ENCODE data around the gene ELFN1. TPM values are rescaled to one million over a fixed set of nuclear protein-coding genes. Genes with fewer than 3 reads are reported as not detected.
A peak's percentile ranks its signal among the peaks of the same experiment; 100 is the strongest.

Gene ELFN1
- 0.54 TPM for polyA plus RNA-seq

- Mint-ChIP-seq H3K4me1 (peaks cover 0 to 3% (median 2%) of the 10 kb centered on the region in 3 donors), H3K36me3 (no peaks in the 10 kb centered on the region), H3K27me3 (peaks cover 36% of the 10 kb centered on the region), H3K27ac (no peak within 1 kb of the TSS), H3K4me3 (peak within 1 kb of the TSS; percentile 31 to 86 (median 52)), H3K9me3 (peaks cover 0 to 2% (median 0%) of the 10 kb centered on the region in 3 donors)
Measured at GRCh38 chr7:1669954-1670893, at the start of gene ELFN1. ELFN1 (plus strand) TSS chr7:1670277; CDS start chr7:1744597, 74,320 bp downstream.

- H3K27ac Mint-ChIP-seq: no peak overlapping the region
- no peak overlapping the region for H3K4me3 Mint-ChIP-seq
- H3K4me1 Mint-ChIP-seq: no peaks in the 10 kb centered on the region
- no peaks in the 10 kb centered on the region for H3K36me3 Mint-ChIP-seq
- H3K27me3 Mint-ChIP-seq: peaks cover 4% of the 10 kb centered on the region
- no peaks in the 10 kb centered on the region for H3K9me3 Mint-ChIP-seq
Measured at GRCh38 chr7:1620835-1621234, 49.2 kb upstream of the ELFN1 start.

- Mint-ChIP-seq H3K4me1 (no peaks in the 10 kb centered on the region), H3K27me3 (peaks cover 4% of the 10 kb centered on the region), H3K9me3 (no peaks in the 10 kb centered on the region), H3K4me3 (no peak overlapping the region), H3K36me3 (peaks cover 1% of the 10 kb centered on the region), H3K27ac (no peak overlapping the region)
Measured at GRCh38 chr7:1621718-1622117, 48.4 kb upstream of the ELFN1 start.

- Mint-ChIP-seq H3K36me3 (peaks cover 1% of the 10 kb centered on the region), H3K4me3 (no peak overlapping the region), H3K9me3 (no peaks in the 10 kb centered on the region), H3K4me1 (peaks cover 0 to 1% (median under 1%) of the 10 kb centered on the region in 3 donors), H3K27ac (no peak overlapping the region), H3K27me3 (peaks cover 6% of the 10 kb centered on the region)
Measured at GRCh38 chr7:1622441-1622840, 47.6 kb upstream of the ELFN1 start.

- H3K4me1 Mint-ChIP-seq: peaks cover 0 to 3% (median 3%) of the 10 kb centered on the region in 3 donors
- H3K36me3 Mint-ChIP-seq: peaks cover 1% of the 10 kb centered on the region
- no peak overlapping the region for H3K4me3 Mint-ChIP-seq
Measured at GRCh38 chr7:1623810-1624209, 46.3 kb upstream of the ELFN1 start.

GRCh38 chr7:1624999-1625927, 44.8 kb upstream of the ELFN1 start:
- Mint-ChIP-seq H3K9me3 (peaks cover 0 to 4% (median 0%) of the 10 kb centered on the region in 3 donors), H3K4me1 (peaks cover 0 to 3% (median 3%) of the 10 kb centered on the region in 3 donors), H3K27me3 (peaks cover 8% of the 10 kb centered on the region), H3K27ac (no peak overlapping the region), H3K36me3 (peaks cover 1% of the 10 kb centered on the region), H3K4me3 (no peak overlapping the region)

More at GRCh38 chr7:1623810-1624209, 46.3 kb upstream of the ELFN1 start:
- peaks cover 0 to 2% (median 0%) of the 10 kb centered on the region in 3 donors for H3K9me3 Mint-ChIP-seq
- no peak overlapping the region for H3K27ac Mint-ChIP-seq
- H3K27me3 Mint-ChIP-seq: peaks cover 8% of the 10 kb centered on the region

- H3K4me1 Mint-ChIP-seq: peaks cover 0 to 3% (median 3%) of the 10 kb centered on the region in 3 donors
- peaks cover 0 to 4% (median 0%) of the 10 kb centered on the region in 3 donors for H3K9me3 Mint-ChIP-seq
- H3K36me3 Mint-ChIP-seq: peaks cover 1% of the 10 kb centered on the region
- no peak overlapping the region for H3K27ac Mint-ChIP-seq
- peaks cover 8% of the 10 kb centered on the region for H3K27me3 Mint-ChIP-seq
- no peak overlapping the region for H3K4me3 Mint-ChIP-seq
Measured at GRCh38 chr7:1626769-1627168, 43.3 kb upstream of the ELFN1 start.

- Mint-ChIP-seq H3K27me3 (peaks cover 7% of the 10 kb centered on the region), H3K4me1 (peaks cover 0 to 3% (median 3%) of the 10 kb centered on the region in 3 donors)
Measured at GRCh38 chr7:1630700-1631336, 39.3 kb upstream of the ELFN1 start.

GRCh38 chr7:1631678-1632077, 38.4 kb upstream of the ELFN1 start:
- no peak overlapping the region for H3K27ac Mint-ChIP-seq
- peaks cover 0 to 12% (median 8%) of the 10 kb centered on the region in 3 donors for H3K9me3 Mint-ChIP-seq
- peaks cover 1% of the 10 kb centered on the region for H3K36me3 Mint-ChIP-seq
- H3K27me3 Mint-ChIP-seq: peaks cover 7% of the 10 kb centered on the region
- H3K4me3 Mint-ChIP-seq: no peak overlapping the region
- peaks cover 0 to 3% (median 3%) of the 10 kb centered on the region in 3 donors for H3K4me1 Mint-ChIP-seq

More at GRCh38 chr7:1630700-1631336, 39.3 kb upstream of the ELFN1 start:
- Mint-ChIP-seq H3K36me3 (peaks cover 3% of the 10 kb centered on the region), H3K4me3 (no peak overlapping the region), H3K27ac (no peak overlapping the region), H3K9me3 (peaks cover 0 to 10% (median 8%) of the 10 kb centered on the region in 3 donors)

GRCh38 chr7:1632506-1632905, 37.6 kb upstream of the ELFN1 start:
- Mint-ChIP-seq H3K36me3 (peaks cover 4% of the 10 kb centered on the region), H3K27me3 (peaks cover 4% of the 10 kb centered on the region), H3K27ac (no peak overlapping the region), H3K9me3 (peaks cover 3 to 12% (median 8%) of the 10 kb centered on the region in 3 donors), H3K4me3 (no peak overlapping the region), H3K4me1 (peaks cover 0 to 2% (median under 1%) of the 10 kb centered on the region in 3 donors)

- peaks cover 3 to 12% (median 8%) of the 10 kb centered on the region in 3 donors for H3K9me3 Mint-ChIP-seq
- H3K27me3 Mint-ChIP-seq: peaks cover 3% of the 10 kb centered on the region
- H3K36me3 Mint-ChIP-seq: peaks cover 4% of the 10 kb centered on the region
- no peaks in the 10 kb centered on the region for H3K4me1 Mint-ChIP-seq
- H3K4me3 Mint-ChIP-seq: no peak overlapping the region
- no peak overlapping the region for H3K27ac Mint-ChIP-seq
Measured at GRCh38 chr7:1632916-1633785, 36.9 kb upstream of the ELFN1 start.

- Mint-ChIP-seq H3K4me3 (no peak overlapping the region), H3K36me3 (peaks cover 5% of the 10 kb centered on the region), H3K9me3 (peaks cover 3 to 12% (median 4%) of the 10 kb centered on the region in 3 donors)
Measured at GRCh38 chr7:1635401-1635800, 34.7 kb upstream of the ELFN1 start.

GRCh38 chr7:1637155-1637554, 32.9 kb upstream of the ELFN1 start:
- H3K4me3 Mint-ChIP-seq: peak overlapping the region in 1 of 4 donors; percentile 65
- peaks cover 3 to 12% (median 4%) of the 10 kb centered on the region in 3 donors for H3K9me3 Mint-ChIP-seq
- H3K27ac Mint-ChIP-seq: no peak overlapping the region
- peaks cover 5% of the 10 kb centered on the region for H3K36me3 Mint-ChIP-seq
- peaks cover 1% of the 10 kb centered on the region for H3K27me3 Mint-ChIP-seq
- H3K4me1 Mint-ChIP-seq: no peaks in the 10 kb centered on the region

More at GRCh38 chr7:1635401-1635800, 34.7 kb upstream of the ELFN1 start:
- Mint-ChIP-seq H3K27me3 (peaks cover 3% of the 10 kb centered on the region), H3K27ac (peak overlapping the region in 1 of 3 donors; percentile 23), H3K4me1 (no peaks in the 10 kb centered on the region)
